Measurements from ENCODE around the gene TMEM198.

The TMEM198 gene

DNA sequence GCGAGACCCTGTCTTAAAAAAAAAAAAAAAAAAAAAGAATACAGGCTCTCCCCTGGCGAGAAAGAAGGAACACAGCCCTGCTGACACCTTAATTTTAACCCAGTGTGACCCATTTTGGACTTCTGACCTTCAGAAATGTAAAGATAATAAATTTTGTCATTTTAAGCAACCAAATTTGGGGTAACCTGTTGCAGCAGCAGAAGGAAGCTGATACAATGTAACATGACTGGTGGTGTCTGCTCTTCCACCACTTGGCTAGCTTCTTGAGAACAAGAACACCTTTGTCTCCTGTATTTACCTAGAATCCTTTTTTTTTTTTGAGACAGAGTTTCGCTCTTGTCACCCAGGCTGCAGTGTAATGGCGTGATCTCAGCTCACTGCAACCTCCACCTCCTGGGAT lies 47.3 kb downstream of the TMEM198 start:
- DNase-seq = no peak

DNA sequence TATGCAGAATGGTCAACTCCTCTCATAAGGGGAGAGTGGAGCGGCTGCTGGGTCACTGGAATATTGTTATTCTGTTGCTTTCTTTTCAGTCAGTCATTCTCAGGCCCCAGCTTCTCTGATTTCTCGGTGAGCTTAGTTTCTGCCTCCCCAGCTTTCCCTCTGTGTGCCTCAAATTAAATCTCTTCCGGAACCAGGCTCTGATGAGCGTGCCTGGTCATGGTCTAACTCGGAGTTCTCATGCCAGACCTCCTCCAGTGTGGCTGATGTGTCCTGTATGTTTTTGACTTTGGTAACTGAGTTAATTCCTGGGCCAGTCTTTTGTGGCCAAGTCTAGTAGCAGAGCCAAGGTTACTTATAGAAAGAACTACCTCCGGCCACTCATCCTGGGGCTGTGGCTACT lies 48.9 kb downstream of the TMEM198 start:
- no peak for DNase-seq

- no peak for DNase-seq
Measured at GRCh38 chr2:219593154-219593553, 49.3 kb downstream of the TMEM198 start.

DNA sequence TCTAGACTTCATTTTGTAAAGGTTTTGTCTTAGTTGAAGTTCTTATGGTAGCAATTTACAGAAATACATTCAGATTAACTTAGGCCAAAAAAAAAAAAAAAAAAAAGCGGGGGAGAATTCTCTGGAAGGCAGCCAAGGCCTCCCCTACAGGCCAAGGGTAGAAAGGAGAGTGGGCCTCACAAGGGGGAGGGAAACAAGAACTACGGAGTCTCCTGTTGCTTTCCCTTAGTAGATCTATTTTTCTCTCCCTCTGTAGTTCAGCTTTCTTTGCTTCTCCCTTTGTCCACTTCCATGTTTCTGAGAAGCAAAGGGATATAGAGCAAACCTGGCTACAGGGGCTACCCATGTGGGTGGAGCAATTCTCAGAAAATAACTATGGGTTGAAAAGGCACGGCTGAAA lies 51.4 kb downstream of the TMEM198 start:
- DNase-seq = no peak

GRCh38 chr2:219596954-219597551 lies 53.2 kb downstream of the TMEM198 start:
- DNase-seq = no peak

DNA sequence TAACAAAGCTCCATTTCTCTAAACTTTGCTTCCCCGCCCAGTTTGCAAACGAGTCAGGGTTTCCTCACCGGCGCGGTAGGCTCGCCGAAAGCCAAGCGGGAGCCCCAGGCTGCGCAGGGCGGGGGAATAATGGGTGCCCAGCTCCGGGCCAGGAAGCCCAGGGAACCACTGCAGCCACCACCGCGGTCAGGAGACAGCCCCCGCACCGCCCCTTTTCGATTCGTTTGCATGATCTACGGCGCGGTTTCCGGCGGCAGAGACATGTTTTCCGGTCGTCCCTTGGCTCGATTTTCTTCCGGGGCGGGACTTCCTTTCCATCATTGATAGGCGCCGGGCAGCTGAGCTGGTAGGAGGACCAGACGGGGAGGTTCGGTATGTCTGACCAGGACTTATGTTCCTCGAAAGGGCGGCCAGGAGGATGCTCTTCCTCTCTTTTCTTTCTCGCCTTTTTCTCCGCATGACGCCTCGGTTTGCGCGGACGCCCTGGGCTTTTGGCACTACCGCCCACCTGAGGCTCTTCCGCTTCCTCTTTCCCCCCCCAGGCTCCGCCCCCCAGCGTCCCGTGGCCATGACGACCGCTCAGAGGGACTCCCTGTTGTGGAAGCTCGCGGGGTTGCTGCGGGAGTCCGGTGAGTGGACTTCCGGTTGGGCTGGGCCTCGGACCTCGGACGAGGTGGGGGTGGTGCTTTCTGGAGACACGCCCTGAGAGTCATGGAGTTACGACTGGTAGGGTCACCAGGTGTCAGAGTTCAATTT lies 53.9 kb downstream of the TMEM198 start, which contains the start of gene STK11IP:
STK11IP (plus strand) TSS at position 306 of the 756 bp plus-strand sequence; CDS start at position 569, 263 bp downstream.
- peak; percentile 85 for DNase-seq

GRCh38 chr2:219598308-219599078 lies 54.7 kb downstream of the TMEM198 start:
- DNase-seq = no peak

Measured in stimulated activated CD4-positive, alpha-beta T cell treated with anti-CD3 and anti-CD28 coated beads, Interleukin-12 subunit alpha, Interleukin-12 subunit beta, amount 100 ng/mL, for 4 hours (primary cell).